Activated naive CD4-positive, alpha-beta T cell treated with anti-CD3 and anti-CD28 coated beads, Interleukin-2, amount 50 U/mL, for 16 hours (primary cell): ENCODE measurements around the gene GSE1.

Experiments used
- DNase-seq: peaks from one replicate; pipeline ENCODE4 v3.0.0-alpha.2; 2020

GSE1 gene

GRCh38 chr16:85711982-85712587, 99.0 kb downstream of the GSE1 start:
- no peak for DNase-seq

- no peak for DNase-seq
These were observed 99.7 kb downstream of the GSE1 start for GRCh38 chr16:85712801-85713200.

GRCh38 chr16:85715169-85716021, 102.3 kb downstream of the GSE1 start:
- DNase-seq: no peak

GRCh38 chr16:85716022-85716679, 103.0 kb downstream of the GSE1 start:
- no peak for DNase-seq

- DNase-seq: no peak
These were observed 103.5 kb downstream of the GSE1 start for GRCh38 chr16:85716680-85717038.

- DNase-seq: peak; percentile 51
These were observed 104.5 kb downstream of the GSE1 start for GRCh38 chr16:85717393-85718152.

- no peak for DNase-seq
These were observed 105.0 kb downstream of the GSE1 start for GRCh38 chr16:85718153-85718477.

GRCh38 chr16:85718682-85719081, 105.6 kb downstream of the GSE1 start:
- DNase-seq: no peak

- DNase-seq: no peak
These were observed 106.6 kb downstream of the GSE1 start for GRCh38 chr16:85719605-85720301.

GRCh38 chr16:85720302-85720637, 107.1 kb downstream of the GSE1 start:
- no peak for DNase-seq

- DNase-seq: no peak
These were observed 109.2 kb downstream of the GSE1 start for GRCh38 chr16:85722128-85722893.

GRCh38 chr16:85724126-85724879, 111.2 kb downstream of the GSE1 start:
- no peak for DNase-seq

GRCh38 chr16:85724936-85725335, 111.8 kb downstream of the GSE1 start:
- DNase-seq: no peak
